ENCODE results near the gene CAPG.

Gene CAPG

GRCh38 chr2:85409845-85410583, at the start of gene CAPG:
Gene CAPG (minus strand): TSS chr2:85410366. CDS start chr2:85402145, 8,221 bp downstream.
- H3K27me3 ChIP-seq (ENCODE audit: control insufficient read depth in 5 of 5, insufficient read depth in 4 of 5, low read length in 5 of 5) = no peaks in the 10 kb centered on the region
- H3K9me3 ChIP-seq (ENCODE audit: control insufficient read depth in 5 of 5, low read length in 5 of 5) = no peaks in the 10 kb centered on the region
- H3K4me1 ChIP-seq (ENCODE audit: control insufficient read depth in 5 of 5, insufficient read depth in 5 of 5, low read length in 5 of 5) = peaks cover 9 to 65% (median 58%) of the 10 kb centered on the region in 5 donors
- H3K27ac ChIP-seq (ENCODE audit: low read depth, low read length) = no peak within 1 kb of the TSS
- peak within 1 kb of the TSS in 3 of 5 donors; percentile 28 to 45 (median 41) for H3K9ac ChIP-seq (ENCODE audit: low read length in 5 of 5)
- peak within 1 kb of the TSS in 2 of 5 donors; percentile 37 to 40 for H3K4me3 ChIP-seq (ENCODE audit: low read depth in 1 of 5, low read length in 5 of 5)
- H3K36me3 ChIP-seq (ENCODE audit: control insufficient read depth in 5 of 5, insufficient read depth in 5 of 5, low read length in 5 of 5) = no peaks in the 10 kb centered on the region

GRCh38 chr2:85459771-85460170, 49.6 kb upstream of the CAPG start:
- H3K9ac ChIP-seq (ENCODE audit: low read length in 5 of 5) = no peak overlapping the region
- no peak overlapping the region for H3K27ac ChIP-seq (ENCODE audit: low read depth, low read length)
- peaks cover 0 to 6% (median 4%) of the 10 kb centered on the region in 5 donors for H3K4me1 ChIP-seq (ENCODE audit: control insufficient read depth in 5 of 5, insufficient read depth in 5 of 5, low read length in 5 of 5)
- peaks cover 0 to 4% (median 0%) of the 10 kb centered on the region in 5 donors for H3K27me3 ChIP-seq (ENCODE audit: control insufficient read depth in 5 of 5, insufficient read depth in 4 of 5, low read length in 5 of 5)
- no peaks in the 10 kb centered on the region for H3K9me3 ChIP-seq (ENCODE audit: control insufficient read depth in 5 of 5, low read length in 5 of 5)
- no peak overlapping the region for H3K4me3 ChIP-seq (ENCODE audit: low read depth in 1 of 5, low read length in 5 of 5)
- no peaks in the 10 kb centered on the region for H3K36me3 ChIP-seq (ENCODE audit: control insufficient read depth in 5 of 5, insufficient read depth in 5 of 5, low read length in 5 of 5)

- H3K4me3 ChIP-seq (ENCODE audit: low read depth in 1 of 5, low read length in 5 of 5) = no peak overlapping the region
- no peaks in the 10 kb centered on the region for H3K9me3 ChIP-seq (ENCODE audit: control insufficient read depth in 5 of 5, low read length in 5 of 5)
- no peak overlapping the region for H3K27ac ChIP-seq (ENCODE audit: low read depth, low read length)
- no peaks in the 10 kb centered on the region for H3K36me3 ChIP-seq (ENCODE audit: control insufficient read depth in 5 of 5, insufficient read depth in 5 of 5, low read length in 5 of 5)
- H3K27me3 ChIP-seq (ENCODE audit: control insufficient read depth in 5 of 5, insufficient read depth in 4 of 5, low read length in 5 of 5) = peaks cover 0 to 4% (median 0%) of the 10 kb centered on the region in 5 donors
- H3K9ac ChIP-seq (ENCODE audit: low read length in 5 of 5) = no peak overlapping the region
- peaks cover 0 to 6% (median 4%) of the 10 kb centered on the region in 5 donors for H3K4me1 ChIP-seq (ENCODE audit: control insufficient read depth in 5 of 5, insufficient read depth in 5 of 5, low read length in 5 of 5)
Observed at GRCh38 chr2:85458601-85459563, 48.7 kb upstream of the CAPG start.

- Histone ChIP-seq H3K4me3 (ENCODE audit: low read depth in 1 of 5, low read length in 5 of 5) (no peak overlapping the region), H3K4me1 (ENCODE audit: control insufficient read depth in 5 of 5, insufficient read depth in 5 of 5, low read length in 5 of 5) (peaks cover 0 to 6% (median 4%) of the 10 kb centered on the region in 5 donors), H3K9ac (ENCODE audit: low read length in 5 of 5) (no peak overlapping the region), H3K27ac (ENCODE audit: low read depth, low read length) (no peak overlapping the region), H3K9me3 (ENCODE audit: control insufficient read depth in 5 of 5, low read length in 5 of 5) (no peaks in the 10 kb centered on the region), H3K36me3 (ENCODE audit: control insufficient read depth in 5 of 5, insufficient read depth in 5 of 5, low read length in 5 of 5) (no peaks in the 10 kb centered on the region), H3K27me3 (ENCODE audit: control insufficient read depth in 5 of 5, insufficient read depth in 4 of 5, low read length in 5 of 5) (peaks cover 0 to 4% (median 0%) of the 10 kb centered on the region in 5 donors)
Observed at GRCh38 chr2:85457877-85458316, 47.7 kb upstream of the CAPG start.

GRCh38 chr2:85457043-85457442, 46.9 kb upstream of the CAPG start:
- no peak overlapping the region for H3K27ac ChIP-seq (ENCODE audit: low read depth, low read length)
- H3K9ac ChIP-seq (ENCODE audit: low read length in 5 of 5) = no peak overlapping the region
- peaks cover 0 to 4% (median 0%) of the 10 kb centered on the region in 5 donors for H3K27me3 ChIP-seq (ENCODE audit: control insufficient read depth in 5 of 5, insufficient read depth in 4 of 5, low read length in 5 of 5)

GRCh38 chr2:85455552-85456090, 45.5 kb upstream of the CAPG start:
- no peaks in the 10 kb centered on the region for H3K9me3 ChIP-seq (ENCODE audit: control insufficient read depth in 5 of 5, low read length in 5 of 5)
- no peak overlapping the region for H3K4me3 ChIP-seq (ENCODE audit: low read depth in 1 of 5, low read length in 5 of 5)
- H3K27ac ChIP-seq (ENCODE audit: low read depth, low read length) = no peak overlapping the region
- peaks cover 0 to 4% (median 0%) of the 10 kb centered on the region in 5 donors for H3K27me3 ChIP-seq (ENCODE audit: control insufficient read depth in 5 of 5, insufficient read depth in 4 of 5, low read length in 5 of 5)
- no peaks in the 10 kb centered on the region for H3K36me3 ChIP-seq (ENCODE audit: control insufficient read depth in 5 of 5, insufficient read depth in 5 of 5, low read length in 5 of 5)
- peaks cover 0 to 6% (median 0%) of the 10 kb centered on the region in 5 donors for H3K4me1 ChIP-seq (ENCODE audit: control insufficient read depth in 5 of 5, insufficient read depth in 5 of 5, low read length in 5 of 5)
- no peak overlapping the region for H3K9ac ChIP-seq (ENCODE audit: low read length in 5 of 5)

More at GRCh38 chr2:85457043-85457442, 46.9 kb upstream of the CAPG start:
- Histone ChIP-seq H3K9me3 (ENCODE audit: control insufficient read depth in 5 of 5, low read length in 5 of 5) (no peaks in the 10 kb centered on the region), H3K4me3 (ENCODE audit: low read depth in 1 of 5, low read length in 5 of 5) (no peak overlapping the region), H3K4me1 (ENCODE audit: control insufficient read depth in 5 of 5, insufficient read depth in 5 of 5, low read length in 5 of 5) (peaks cover 0 to 6% (median 0%) of the 10 kb centered on the region in 5 donors), H3K36me3 (ENCODE audit: control insufficient read depth in 5 of 5, insufficient read depth in 5 of 5, low read length in 5 of 5) (no peaks in the 10 kb centered on the region)

- Histone ChIP-seq H3K27ac (ENCODE audit: low read depth, low read length) (no peak overlapping the region), H3K36me3 (ENCODE audit: control insufficient read depth in 5 of 5, insufficient read depth in 5 of 5, low read length in 5 of 5) (no peaks in the 10 kb centered on the region), H3K9ac (ENCODE audit: low read length in 5 of 5) (no peak overlapping the region), H3K4me3 (ENCODE audit: low read depth in 1 of 5, low read length in 5 of 5) (no peak overlapping the region), H3K27me3 (ENCODE audit: control insufficient read depth in 5 of 5, insufficient read depth in 4 of 5, low read length in 5 of 5) (peaks cover 0 to 4% (median 0%) of the 10 kb centered on the region in 5 donors), H3K4me1 (ENCODE audit: control insufficient read depth in 5 of 5, insufficient read depth in 5 of 5, low read length in 5 of 5) (peaks cover 0 to 6% (median 0%) of the 10 kb centered on the region in 5 donors), H3K9me3 (ENCODE audit: control insufficient read depth in 5 of 5, low read length in 5 of 5) (no peaks in the 10 kb centered on the region)
Observed at GRCh38 chr2:85453571-85453970, 43.4 kb upstream of the CAPG start.

- no peak overlapping the region for H3K9ac ChIP-seq (ENCODE audit: low read length in 5 of 5)
- H3K36me3 ChIP-seq (ENCODE audit: control insufficient read depth in 5 of 5, insufficient read depth in 5 of 5, low read length in 5 of 5) = no peaks in the 10 kb centered on the region
- no peak overlapping the region for H3K27ac ChIP-seq (ENCODE audit: low read depth, low read length)
- H3K4me1 ChIP-seq (ENCODE audit: control insufficient read depth in 5 of 5, insufficient read depth in 5 of 5, low read length in 5 of 5) = peaks cover 0 to 6% (median 0%) of the 10 kb centered on the region in 5 donors
- H3K4me3 ChIP-seq (ENCODE audit: low read depth in 1 of 5, low read length in 5 of 5) = no peak overlapping the region
- H3K9me3 ChIP-seq (ENCODE audit: control insufficient read depth in 5 of 5, low read length in 5 of 5) = no peaks in the 10 kb centered on the region
- H3K27me3 ChIP-seq (ENCODE audit: control insufficient read depth in 5 of 5, insufficient read depth in 4 of 5, low read length in 5 of 5) = peaks cover 0 to 4% (median 0%) of the 10 kb centered on the region in 5 donors
Observed at GRCh38 chr2:85452237-85452636, 42.1 kb upstream of the CAPG start.

GRCh38 chr2:85449214-85449588, 39.0 kb upstream of the CAPG start:
- Histone ChIP-seq H3K9me3 (ENCODE audit: control insufficient read depth in 5 of 5, low read length in 5 of 5) (no peaks in the 10 kb centered on the region), H3K27ac (ENCODE audit: low read depth, low read length) (no peak overlapping the region), H3K4me1 (ENCODE audit: control insufficient read depth in 5 of 5, insufficient read depth in 5 of 5, low read length in 5 of 5) (peaks cover 0 to 10% (median 5%) of the 10 kb centered on the region in 5 donors), H3K27me3 (ENCODE audit: control insufficient read depth in 5 of 5, insufficient read depth in 4 of 5, low read length in 5 of 5) (no peaks in the 10 kb centered on the region), H3K4me3 (ENCODE audit: low read depth in 1 of 5, low read length in 5 of 5) (no peak overlapping the region), H3K36me3 (ENCODE audit: control insufficient read depth in 5 of 5, insufficient read depth in 5 of 5, low read length in 5 of 5) (no peaks in the 10 kb centered on the region), H3K9ac (ENCODE audit: low read length in 5 of 5) (no peak overlapping the region)

All from subcutaneous abdominal adipose tissue (tissue), 5 donors.